RWPE2 (cell line): ENCODE measurements around the gene GPC5.

Experiments used
- ATAC-seq: fragments of 200-7000 bp; cut with Tn5 transposase; 3 replicates; pipeline ENCODE4 v1.9.1; 2021; ENCODE audit warnings: low read depth
- DNase-seq: peaks from one replicate; pipeline ENCODE4 v3.0.0-alpha.2; 2020; ENCODE audit warnings: low spot score
- H3K27ac ChIP-seq: fragments of 450-650 bp; 2 replicates; pipeline ENCODE4 v1.5.1; 2017; ENCODE audit warnings: mild to moderate bottlenecking; ENCODE audit not compliant: poor library complexity, severe bottlenecking
- H3K27me3 ChIP-seq: fragments of 250-450 bp; sonication (Bioruptor Pico); 2 replicates; pipeline ENCODE4 v1.5.1; 2021; ENCODE audit warnings: mild to moderate bottlenecking, moderate library complexity; ENCODE audit not compliant: insufficient read depth, poor library complexity, severe bottlenecking
- H3K36me3 ChIP-seq: fragments of 250-450 bp; sonication (Bioruptor Pico); 2 replicates; pipeline ENCODE4 v1.5.1; 2020; ENCODE audit warnings: low read depth, mild to moderate bottlenecking, moderate library complexity
- H3K4me1 ChIP-seq: fragments of 250-450 bp; sonication (Bioruptor Pico); 2 replicates; pipeline ENCODE4 v1.5.1; 2021; ENCODE audit warnings: mild to moderate bottlenecking, moderate library complexity; ENCODE audit not compliant: insufficient read depth, poor library complexity, severe bottlenecking
- H3K4me3 ChIP-seq: fragments of 250-450 bp; sonication (Bioruptor Pico); 2 replicates; pipeline ENCODE4 v1.5.1; 2021; ENCODE audit warnings: mild to moderate bottlenecking, moderate library complexity; ENCODE audit not compliant: severe bottlenecking
- H3K9me3 ChIP-seq: fragments of 250-450 bp; sonication (Bioruptor Pico); 2 replicates; pipeline ENCODE4 v1.5.1; 2021; ENCODE audit warnings: mild to moderate bottlenecking, moderate library complexity; ENCODE audit not compliant: severe bottlenecking
- CTCF ChIP-seq: fragments of 450-650 bp; IDR thresholded peaks from one replicate; pipeline ENCODE4 v1.5.1; 2017; ENCODE audit warnings: mild to moderate bottlenecking, moderate library complexity; ENCODE audit not compliant: poor library complexity, severe bottlenecking

GPC5 gene

GRCh38 chr13:92054389-92054788 lies 656.0 kb downstream of the GPC5 start:
- Histone ChIP-seq H3K27me3 (no peaks in the 10 kb centered on the region), H3K36me3 (no peaks in the 10 kb centered on the region), H3K4me1 (no peaks in the 10 kb centered on the region), H3K9me3 (no peaks in the 10 kb centered on the region), H3K4me3 (no peak overlapping the region), H3K27ac (no peak overlapping the region)
- TF ChIP-seq CTCF, result no peak
- ATAC-seq (no peak), DNase-seq (no peak)

- ATAC-seq (peak; percentile 52; the same call in 1 of the 3 replicates), DNase-seq (no peak)
- no peaks in the 10 kb centered on the region for H3K4me1 ChIP-seq
- no peak overlapping the region for H3K4me3 ChIP-seq
- H3K9me3 ChIP-seq, result no peaks in the 10 kb centered on the region
- H3K27ac ChIP-seq, result no peak overlapping the region
- no peaks in the 10 kb centered on the region for H3K36me3 ChIP-seq
- peak; percentile 47 for TF ChIP-seq CTCF
- no peaks in the 10 kb centered on the region for H3K27me3 ChIP-seq
These were observed 676.2 kb downstream of the GPC5 start for GRCh38 chr13:92074658-92075057.

- H3K9me3 ChIP-seq, result no peaks in the 10 kb centered on the region
- no peak for TF ChIP-seq CTCF
- H3K36me3 ChIP-seq, result no peaks in the 10 kb centered on the region
- no peak overlapping the region for H3K27ac ChIP-seq
- DNase-seq (no peak), ATAC-seq (peak; percentile 67)
- H3K4me3 ChIP-seq, result no peak overlapping the region
- no peaks in the 10 kb centered on the region for H3K4me1 ChIP-seq
- H3K27me3 ChIP-seq, result no peaks in the 10 kb centered on the region
These were observed 699.0 kb downstream of the GPC5 start for GRCh38 chr13:92097337-92097903.

GRCh38 chr13:92101801-92102200 lies 703.4 kb downstream of the GPC5 start:
- no peak for ATAC-seq
- no peak for TF ChIP-seq CTCF
- Histone ChIP-seq H3K9me3 (no peaks in the 10 kb centered on the region), H3K27ac (no peak overlapping the region), H3K4me1 (no peaks in the 10 kb centered on the region), H3K27me3 (no peaks in the 10 kb centered on the region), H3K36me3 (no peaks in the 10 kb centered on the region), H3K4me3 (no peak overlapping the region)
- DNase-seq, result no peak

GRCh38 chr13:92103689-92104153 lies 705.3 kb downstream of the GPC5 start:
- no peak for ATAC-seq
- Histone ChIP-seq H3K27ac (no peak overlapping the region), H3K4me1 (no peaks in the 10 kb centered on the region), H3K36me3 (no peaks in the 10 kb centered on the region), H3K27me3 (no peaks in the 10 kb centered on the region), H3K4me3 (no peak overlapping the region), H3K9me3 (no peaks in the 10 kb centered on the region)
- no peak for TF ChIP-seq CTCF
- no peak for DNase-seq
